SK-N-SH treated with all-trans-retinoic acid at 6 μM for 48 hours (cell line): ENCODE measurements around the gene SEC23A.

Experiments used
- ATAC-seq: fragments of 200-7000 bp; cut with Tn5 transposase; 3 replicates; pipeline ENCODE4 v1.9.1; 2020; ENCODE audit warnings: mild to moderate bottlenecking, moderate library complexity
- ARNTL ChIP-seq: fragments of 450-650 bp; formaldehyde crosslinking; IDR thresholded peaks from 2 replicates; pipeline ENCODE4 v1.5.0; 2020; ENCODE audit warnings: low read depth, mild to moderate bottlenecking, moderate library complexity, borderline replicate concordance
- BACH2 ChIP-seq: fragments of 250-450 bp; sonication (Bioruptor Pico); IDR thresholded peaks from 2 replicates; pipeline ENCODE4 v1.9.0; 2021; ENCODE audit warnings: mild to moderate bottlenecking, borderline replicate concordance
- CSDC2 ChIP-seq: fragments of 250-450 bp; sonication (Bioruptor Pico); IDR thresholded peaks from 2 replicates; pipeline ENCODE4 v1.5.0; 2020; ENCODE audit warnings: mild to moderate bottlenecking, moderate library complexity
- CSRNP3 ChIP-seq: fragments of 250-450 bp; sonication (Bioruptor Pico); IDR thresholded peaks from 2 replicates; pipeline ENCODE4 v1.5.1; 2021; ENCODE audit warnings: mild to moderate bottlenecking, moderate library complexity
- ESRRG ChIP-seq: fragments of 250-450 bp; sonication (Bioruptor Pico); IDR thresholded peaks from 2 replicates; pipeline ENCODE4 v1.6.1; 2021; ENCODE audit warnings: mild to moderate bottlenecking
- GLIS3 ChIP-seq: fragments of 250-450 bp; sonication (Bioruptor Pico); IDR thresholded peaks from 2 replicates; pipeline ENCODE4 v1.5.0; 2020; ENCODE audit warnings: mild to moderate bottlenecking, moderate library complexity
- ISL1 ChIP-seq: fragments of 250-450 bp; sonication (Bioruptor Pico); IDR thresholded peaks from 2 replicates; pipeline ENCODE4 v2.1.2; 2022; ENCODE audit warnings: mild to moderate bottlenecking, moderate library complexity
- OSR1 ChIP-seq: fragments of 250-450 bp; sonication (Bioruptor Pico); IDR thresholded peaks from 2 replicates; pipeline ENCODE4 v1.8.0; 2022; ENCODE audit warnings: moderate library complexity, mild to moderate bottlenecking, inconsistent platforms
- PATZ1 ChIP-seq: fragments of 250-450 bp; sonication (Bioruptor Pico); IDR thresholded peaks from 2 replicates; pipeline ENCODE4 v1.8.0; 2020; ENCODE audit warnings: mild to moderate bottlenecking, moderate library complexity, borderline replicate concordance
- POU6F1 ChIP-seq: fragments of 250-450 bp; sonication (Bioruptor Pico); IDR thresholded peaks from 2 replicates; pipeline ENCODE4 v1.8.0; 2021; ENCODE audit warnings: low read depth, mild to moderate bottlenecking, moderate library complexity, borderline replicate concordance
- PPARA ChIP-seq: fragments of 250-450 bp; sonication (Bioruptor Pico); IDR thresholded peaks from 2 replicates; pipeline ENCODE4 v1.5.0; 2020; ENCODE audit warnings: mild to moderate bottlenecking, borderline replicate concordance
- RARB ChIP-seq: fragments of 250-450 bp; sonication (Bioruptor Pico); IDR thresholded peaks from 2 replicates; pipeline ENCODE4 v1.8.0; 2021; ENCODE audit warnings: mild to moderate bottlenecking, moderate library complexity
- SNAI2 ChIP-seq: fragments of 250-450 bp; sonication (Bioruptor Pico); IDR thresholded peaks from 2 replicates; pipeline ENCODE4 v1.5.0; 2020; ENCODE audit warnings: mild to moderate bottlenecking, moderate library complexity
- TCF4 ChIP-seq: fragments of 250-450 bp; sonication (Bioruptor Pico); IDR thresholded peaks from 2 replicates; pipeline ENCODE4 v1.8.0; 2021; ENCODE audit warnings: mild to moderate bottlenecking, moderate library complexity, borderline replicate concordance
- TOX ChIP-seq: fragments of 250-450 bp; sonication (Bioruptor Pico); IDR thresholded peaks from 2 replicates; pipeline ENCODE4 v1.8.0; 2021; ENCODE audit warnings: mild to moderate bottlenecking, moderate library complexity, borderline replicate concordance
- TSHZ2 ChIP-seq: fragments of 250-450 bp; sonication (Bioruptor Pico); IDR thresholded peaks from 2 replicates; pipeline ENCODE4 v1.5.0; 2020; ENCODE audit warnings: mild to moderate bottlenecking, moderate library complexity
- ZC3H10 ChIP-seq: fragments of 250-450 bp; sonication (Bioruptor Pico); IDR thresholded peaks from 2 replicates; pipeline ENCODE4 v1.5.1; 2021; ENCODE audit warnings: mild to moderate bottlenecking, moderate library complexity
- ZFP30 ChIP-seq: fragments of 450-650 bp; formaldehyde crosslinking; IDR thresholded peaks from 2 replicates; pipeline ENCODE4 v1.5.0; 2022; ENCODE audit warnings: mild to moderate bottlenecking, moderate library complexity
- ZNF565 ChIP-seq: fragments of 450-650 bp; formaldehyde crosslinking; conservative IDR thresholded peaks from 2 replicates; pipeline ENCODE4 v1.5.0; 2020; ENCODE audit warnings: low read depth, mild to moderate bottlenecking, moderate library complexity
- ZNF70 ChIP-seq: fragments of 450-650 bp; formaldehyde crosslinking; IDR thresholded peaks from 2 replicates; pipeline ENCODE4 v1.5.0; 2020; ENCODE audit warnings: mild to moderate bottlenecking, moderate library complexity
- ZNF8 ChIP-seq: fragments of 450-650 bp; formaldehyde crosslinking; IDR thresholded peaks from 2 replicates; pipeline ENCODE4 v1.5.0; 2020; ENCODE audit warnings: mild to moderate bottlenecking, moderate library complexity

SEC23A gene

GRCh38 chr14:39087493-39087892, 15.5 kb downstream of the SEC23A start (continued):
- TF ChIP-seq ZNF8 = no peak
- TF ChIP-seq ZNF565 (CRISPR knock-in tag) = no peak
- TF ChIP-seq ZFP30 (CRISPR knock-in tag) = no peak
- TF ChIP-seq BACH2 = no peak

GRCh38 chr14:39085933-39086332, 17.1 kb downstream of the SEC23A start:
- no peak for ATAC-seq
- TF ChIP-seq ARNTL (CRISPR knock-in tag) (no peak), RARB (no peak), PPARA (CRISPR knock-in tag) (no peak), BACH2 (no peak), PATZ1 (no peak), CSDC2 (CRISPR knock-in tag) (no peak), CSRNP3 (CRISPR knock-in tag) (no peak), ISL1 (CRISPR knock-in tag) (no peak), GLIS3 (no peak), SNAI2 (CRISPR knock-in tag) (no peak), ZFP30 (CRISPR knock-in tag) (no peak), POU6F1 (CRISPR knock-in tag) (no peak), TSHZ2 (CRISPR knock-in tag) (no peak), ESRRG (no peak), ZNF565 (CRISPR knock-in tag) (no peak), TOX (CRISPR knock-in tag) (no peak), ZNF70 (CRISPR knock-in tag) (no peak), ZC3H10 (CRISPR knock-in tag) (no peak)

- ATAC-seq = no peak
These were observed 19.9 kb downstream of the SEC23A start for GRCh38 chr14:39083127-39083526.

More at GRCh38 chr14:39083127-39083526, 19.9 kb downstream of the SEC23A start:
- no peak for TF ChIP-seq ARNTL (CRISPR knock-in tag)
- TF ChIP-seq OSR1 (CRISPR knock-in tag) = no peak
- no peak for TF ChIP-seq POU6F1 (CRISPR knock-in tag)
- no peak for TF ChIP-seq ISL1 (CRISPR knock-in tag)
- no peak for TF ChIP-seq SNAI2 (CRISPR knock-in tag)
- TF ChIP-seq TOX (CRISPR knock-in tag) = no peak
- TF ChIP-seq ZNF565 (CRISPR knock-in tag) = no peak
- no peak for TF ChIP-seq CSDC2 (CRISPR knock-in tag)
- no peak for TF ChIP-seq ZFP30 (CRISPR knock-in tag)
- no peak for TF ChIP-seq GLIS3
- no peak for TF ChIP-seq PPARA (CRISPR knock-in tag)
- no peak for TF ChIP-seq ESRRG
- TF ChIP-seq ZNF70 (CRISPR knock-in tag) = no peak
- TF ChIP-seq TCF4 (CRISPR knock-in tag) = no peak
